HG02642 (cell line): ENCODE results near the gene BORCS6.

ENCODE experiments used
- ATAC-seq: cut with Tn5 transposase; IDR thresholded peaks from one replicate; pipeline ENCODE4 v1.9.1; 2021; ENCODE audit warnings: mild to moderate bottlenecking; ENCODE audit not compliant: unreplicated experiment, poor library complexity

Gene BORCS6

GRCh38 chr17:8144401-8145231 lies 45.4 kb downstream of the BORCS6 start:
- no peak for ATAC-seq

DNA sequence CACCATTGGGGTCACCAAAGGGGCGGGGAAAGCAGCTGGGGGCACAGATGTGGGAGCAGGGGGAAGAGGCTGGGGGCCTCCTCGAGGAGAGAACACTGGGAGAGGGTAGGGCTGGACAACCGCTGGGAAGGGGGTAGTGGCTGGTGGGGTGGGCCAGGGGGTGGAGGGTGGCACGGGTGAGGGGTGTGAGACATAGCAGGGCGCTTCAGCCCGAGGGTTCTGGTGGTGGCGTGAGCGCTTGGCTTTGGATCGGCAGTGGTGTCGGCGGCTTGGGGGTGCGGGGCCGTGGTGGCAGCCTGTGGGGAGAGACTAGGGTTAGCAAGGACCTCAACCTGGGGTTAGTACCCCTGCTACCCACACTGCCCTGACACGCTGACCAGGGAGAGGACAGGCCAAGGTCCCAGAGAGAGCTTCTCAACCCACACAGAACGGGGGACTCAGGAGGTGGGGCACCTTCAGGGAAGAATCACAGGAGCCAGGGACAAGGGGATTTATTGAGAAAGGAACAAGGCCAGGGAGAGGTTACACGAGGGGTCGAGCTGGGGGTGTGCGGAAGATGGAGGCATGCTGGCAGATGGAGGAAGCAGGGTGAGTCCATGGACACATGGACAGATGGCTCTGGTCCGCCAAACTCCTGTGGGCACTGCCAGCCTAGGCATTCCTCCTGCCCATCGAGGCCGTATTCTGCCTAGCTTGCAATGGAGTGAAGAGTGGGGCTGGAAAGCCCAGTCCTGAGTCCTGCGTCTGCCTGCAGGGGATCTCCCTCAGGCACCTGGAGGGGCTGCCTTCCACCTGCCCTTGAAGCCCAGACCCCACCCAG lies 46.2 kb downstream of the BORCS6 start:
- ATAC-seq = no peak

DNA sequence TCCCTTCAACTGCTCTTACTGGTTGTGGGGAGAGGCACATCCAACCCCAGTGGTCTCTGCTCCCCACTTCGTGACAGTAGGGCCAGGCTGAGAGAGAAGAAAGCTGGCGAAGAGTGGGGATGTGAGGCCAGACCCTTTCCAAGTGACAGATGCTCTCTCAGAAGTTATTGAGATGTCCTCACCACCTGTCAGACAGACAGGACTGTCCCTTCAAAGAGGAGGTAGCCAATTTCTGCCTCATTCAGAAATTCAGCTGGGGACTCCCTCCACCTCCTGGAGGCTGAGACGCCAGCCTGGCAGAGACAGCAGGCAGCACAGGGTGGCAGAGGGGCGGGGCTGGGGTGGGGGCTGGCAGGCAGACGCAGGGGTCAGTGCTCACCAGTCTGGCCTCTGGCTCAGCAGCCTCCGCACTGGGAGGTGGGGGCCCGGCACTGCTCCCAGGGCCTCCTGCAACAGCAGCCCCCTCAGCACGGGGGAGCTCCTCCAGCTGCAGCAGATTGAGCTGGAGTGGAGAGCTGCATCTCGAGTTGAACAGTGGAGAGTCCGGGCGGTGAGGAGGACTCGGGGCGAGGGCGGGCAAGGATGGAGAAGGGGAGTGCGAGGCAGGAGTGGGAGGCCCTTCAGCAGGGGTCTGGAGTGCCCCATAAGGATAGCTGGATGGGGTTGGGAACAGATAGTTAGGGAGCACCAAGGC lies 46.9 kb downstream of the BORCS6 start:
- no peak for ATAC-seq

DNA sequence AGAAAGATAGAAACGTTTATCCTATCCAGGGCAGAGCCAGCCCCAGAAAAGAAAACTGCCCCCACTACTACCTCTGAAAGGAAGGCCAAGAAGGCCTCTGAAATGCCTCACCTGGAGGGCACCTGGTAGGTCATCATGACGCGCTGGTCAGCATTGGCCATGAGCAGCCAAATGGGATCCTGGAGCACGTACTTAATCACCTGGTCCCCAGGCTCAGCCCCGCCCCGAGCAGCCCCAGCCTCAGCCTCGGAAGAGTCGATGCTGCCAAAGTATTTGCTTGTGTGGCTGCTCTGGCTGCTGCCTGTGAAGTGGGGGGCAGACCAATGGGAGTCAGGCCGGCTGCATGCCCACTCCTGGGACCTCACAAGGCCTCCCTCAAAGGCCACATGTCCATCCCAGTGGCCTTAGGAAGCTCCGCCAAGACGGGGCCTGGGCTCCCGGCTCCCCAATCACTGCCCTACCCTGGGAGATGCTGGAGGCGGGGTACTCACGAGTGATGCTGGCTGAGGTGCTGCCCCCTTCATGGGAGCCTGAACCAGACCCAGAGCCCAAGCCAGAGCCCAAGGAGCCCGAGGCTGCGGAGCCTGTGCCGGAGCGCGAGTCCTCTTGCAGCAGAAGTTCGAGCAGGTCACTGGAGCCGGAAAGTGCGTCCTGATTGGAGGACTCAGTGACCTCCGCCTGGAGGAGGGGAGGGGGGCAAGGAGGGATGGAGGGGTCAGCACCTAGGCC lies 47.7 kb downstream of the BORCS6 start:
- no peak for ATAC-seq

- no peak for ATAC-seq
Measured at GRCh38 chr17:8141741-8142140, 48.2 kb downstream of the BORCS6 start.

- ATAC-seq = no peak
Measured at GRCh38 chr17:8141045-8141444, 48.9 kb downstream of the BORCS6 start.

DNA sequence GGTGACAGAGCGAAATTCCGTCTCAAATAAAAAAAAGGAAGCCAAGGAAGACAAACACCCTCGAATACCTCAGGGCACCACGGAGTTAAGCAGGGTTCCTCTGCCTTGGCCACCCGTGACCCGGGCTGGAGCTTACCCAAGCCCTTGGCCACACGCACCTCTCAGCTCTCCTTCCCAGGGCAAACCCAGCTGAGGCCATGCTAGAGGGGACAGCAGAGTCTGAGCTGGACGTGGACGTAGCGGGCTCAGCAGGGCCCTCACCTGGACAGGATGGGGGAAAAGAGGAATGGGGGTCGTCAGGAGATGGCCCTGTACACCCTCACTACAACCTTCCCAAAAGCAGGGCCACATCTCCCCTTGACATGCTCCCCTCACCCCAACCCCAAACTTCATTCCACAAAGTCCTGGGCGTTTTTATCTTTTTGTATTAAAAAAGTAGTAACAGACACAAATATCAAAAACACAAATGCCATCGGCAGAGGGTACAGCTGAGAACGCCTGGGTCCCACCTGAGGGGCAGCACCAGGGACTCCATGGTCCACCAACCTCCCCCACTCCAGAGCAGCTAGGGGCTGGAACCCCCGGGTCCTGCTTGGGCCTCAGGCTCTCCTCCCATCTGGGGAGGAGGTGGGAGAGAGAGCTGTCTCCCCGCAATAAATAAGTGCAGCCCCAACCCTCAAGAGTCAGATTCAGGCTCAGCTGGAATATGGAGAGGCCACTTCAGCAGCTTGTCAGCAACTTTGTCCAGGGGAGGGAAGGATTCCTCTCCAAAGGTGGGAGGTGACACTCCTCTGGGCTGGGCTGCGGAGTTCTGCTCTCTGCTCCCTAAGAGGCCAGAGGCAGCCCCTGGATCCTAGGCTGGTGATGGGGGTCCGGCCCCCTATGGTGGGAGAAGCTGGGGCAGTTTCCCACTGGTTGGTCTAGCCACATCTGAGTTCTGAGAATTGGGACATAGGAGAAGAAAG lies 49.6 kb downstream of the BORCS6 start:
- ATAC-seq = no peak

GRCh38 chr17:8138672-8139371 lies 51.2 kb downstream of the BORCS6 start:
- peak; percentile 91 for ATAC-seq

DNA sequence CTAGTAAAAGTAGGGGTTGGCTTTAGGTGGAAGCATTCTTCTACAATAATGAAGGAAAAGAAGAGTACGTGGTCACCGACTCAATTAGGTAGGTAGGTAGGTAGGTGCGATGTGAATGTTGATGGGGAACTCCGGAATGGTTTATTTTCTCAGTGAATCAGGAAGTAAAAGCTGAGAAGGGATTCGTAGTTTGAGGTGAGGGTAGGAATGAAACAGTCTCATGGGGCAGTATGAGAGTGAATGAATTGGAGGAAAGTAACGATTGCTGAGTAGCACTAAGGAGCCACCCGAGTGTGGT lies 51.7 kb downstream of the BORCS6 start:
- ATAC-seq = no peak
